ENCODE results near the gene RFC1.

- TF ChIP-seq, protein P1, sequence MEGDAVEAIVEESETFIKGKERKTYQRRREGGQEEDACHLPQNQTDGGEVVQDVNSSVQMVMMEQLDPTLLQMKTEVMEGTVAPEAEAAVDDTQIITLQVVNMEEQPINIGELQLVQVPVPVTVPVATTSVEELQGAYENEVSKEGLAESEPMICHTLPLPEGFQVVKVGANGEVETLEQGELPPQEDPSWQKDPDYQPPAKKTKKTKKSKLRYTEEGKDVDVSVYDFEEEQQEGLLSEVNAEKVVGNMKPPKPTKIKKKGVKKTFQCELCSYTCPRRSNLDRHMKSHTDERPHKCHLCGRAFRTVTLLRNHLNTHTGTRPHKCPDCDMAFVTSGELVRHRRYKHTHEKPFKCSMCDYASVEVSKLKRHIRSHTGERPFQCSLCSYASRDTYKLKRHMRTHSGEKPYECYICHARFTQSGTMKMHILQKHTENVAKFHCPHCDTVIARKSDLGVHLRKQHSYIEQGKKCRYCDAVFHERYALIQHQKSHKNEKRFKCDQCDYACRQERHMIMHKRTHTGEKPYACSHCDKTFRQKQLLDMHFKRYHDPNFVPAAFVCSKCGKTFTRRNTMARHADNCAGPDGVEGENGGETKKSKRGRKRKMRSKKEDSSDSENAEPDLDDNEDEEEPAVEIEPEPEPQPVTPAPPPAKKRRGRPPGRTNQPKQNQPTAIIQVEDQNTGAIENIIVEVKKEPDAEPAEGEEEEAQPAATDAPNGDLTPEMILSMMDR (IDR thresholded peaks at IDR 0.05), result no peak
- no peak for TF ChIP-seq POLR2A (IDR thresholded peaks at IDR 0.05)
These were observed 41.4 kb upstream of the RFC1 start for GRCh38 chr4:39407584-39407885.
